ENCODE data around the gene NTRK2.

- no peak for TF ChIP-seq CTCF (IDR thresholded peaks at IDR 0.05; ENCODE audit: poor library complexity)
- TF ChIP-seq EZH2phosphoT487 (IDR thresholded peaks at IDR 0.05; ENCODE audit: low read depth, severe bottlenecking, unreplicated experiment): no peak
Observed at GRCh38 chr9:84671586-84672521, 2.3 kb downstream of the NTRK2 start.

Measured in hepatocyte (in vitro differentiated cells).